ENCODE measurements around the gene IL10RA. TPM values are rescaled to one million over a fixed set of nuclear protein-coding genes. Genes with fewer than 3 reads are reported as not detected.

The IL10RA gene
- total and polyA plus RNA-seq, 4 donors = 2.3 to 11.6 (median 9.2) TPM

GRCh38 chr11:117995472-117995871, 9.3 kb downstream of the IL10RA start:
- Histone ChIP-seq H3K27me3 (ENCODE audit: control insufficient read depth in 4 of 4, insufficient read depth in 4 of 4, low read length in 3 of 4) (no peaks in the 10 kb centered on the region), H3K36me3 (ENCODE audit: control insufficient read depth in 4 of 4, insufficient read depth in 3 of 4, low read depth in 1 of 4, low read length in 3 of 4) (no peaks in the 10 kb centered on the region), H3K4me3 (ENCODE audit: low read depth in 1 of 3, low read length in 3 of 3) (no peak overlapping the region), H3K9ac (ENCODE audit: low read depth in 1 of 2, low read length in 2 of 2) (no peak overlapping the region), H3K9me3 (ENCODE audit: control insufficient read depth in 4 of 4, low read length in 3 of 4) (no peaks in the 10 kb centered on the region), H3K27ac (ENCODE audit: low read depth in 1 of 2, low read length in 2 of 2) (no peak overlapping the region), H3K4me1 (ENCODE audit: control insufficient read depth in 4 of 4, insufficient read depth in 4 of 4, low read length in 3 of 4) (peaks cover 0 to 4% (median 0%) of the 10 kb centered on the region in 4 donors)
- 95% methylated on average over 11 of the region's 11 CpGs for whole genome bisulfite sequencing
- no peak for TF ChIP-seq HNF4G (IDR thresholded peaks at IDR 0.05)
- no peak for TF ChIP-seq TAF1 (conservative IDR thresholded peaks at IDR 0.05)
- no peak for TF ChIP-seq GABPA (IDR thresholded peaks at IDR 0.05 in 1 of 2, conservative IDR thresholded peaks at IDR 0.05 in 1 of 2)
- no peak for TF ChIP-seq EGR1 (IDR thresholded peaks at IDR 0.05; ENCODE audit: low read depth in 2 of 2)
- TF ChIP-seq YY1 (IDR thresholded peaks at IDR 0.05) = no peak
- TF ChIP-seq RXRA (IDR thresholded peaks at IDR 0.05) = no peak
- no peak for TF ChIP-seq ATF3 (IDR thresholded peaks at IDR 0.05)
- no peak for TF ChIP-seq FOXA1 (IDR thresholded peaks at IDR 0.05)
- TF ChIP-seq MAX (IDR thresholded peaks at IDR 0.05) = no peak
- TF ChIP-seq NR2F2 (IDR thresholded peaks at IDR 0.05) = no peak
- no peak for TF ChIP-seq REST (IDR thresholded peaks at IDR 0.05)
- DNase-seq (ENCODE audit: low spot score) = no peak

GRCh38 chr11:117996058-117996457, 9.9 kb downstream of the IL10RA start:
- 94% methylated on average over 4 of the region's 4 CpGs for WGBS
- H3K27ac ChIP-seq (ENCODE audit: low read depth in 1 of 2, low read length in 2 of 2) = no peak overlapping the region
- H3K9me3 ChIP-seq (ENCODE audit: control insufficient read depth in 4 of 4, low read length in 3 of 4) = no peaks in the 10 kb centered on the region
- H3K4me3 ChIP-seq (ENCODE audit: low read depth in 1 of 3, low read length in 3 of 3) = no peak overlapping the region
- DNase-seq (ENCODE audit: low spot score) = no peak
- H3K27me3 ChIP-seq (ENCODE audit: control insufficient read depth in 4 of 4, insufficient read depth in 4 of 4, low read length in 3 of 4) = no peaks in the 10 kb centered on the region
- H3K9ac ChIP-seq (ENCODE audit: low read depth in 1 of 2, low read length in 2 of 2) = no peak overlapping the region
- H3K36me3 ChIP-seq (ENCODE audit: control insufficient read depth in 4 of 4, insufficient read depth in 3 of 4, low read depth in 1 of 4, low read length in 3 of 4) = no peaks in the 10 kb centered on the region
- no peak for TF ChIP-seq REST (IDR thresholded peaks at IDR 0.05)
- no peak for TF ChIP-seq TAF1 (conservative IDR thresholded peaks at IDR 0.05)
- TF ChIP-seq GABPA (IDR thresholded peaks at IDR 0.05 in 1 of 2, conservative IDR thresholded peaks at IDR 0.05 in 1 of 2) = no peak
- H3K4me1 ChIP-seq (ENCODE audit: control insufficient read depth in 4 of 4, insufficient read depth in 4 of 4, low read length in 3 of 4) = peaks cover 0 to 4% (median 0%) of the 10 kb centered on the region in 4 donors

All from liver (tissue), 9 donors.